HepG2 (cell line): Measurements from ENCODE around the gene TRIM9. TPM values are rescaled to one million over a fixed set of nuclear protein-coding genes. Genes with fewer than 3 reads are reported as not detected.

Source experiments
- ATAC-seq: fragments of 200-7000 bp; cut with Tn5 transposase; 3 replicates; pipeline ENCODE4 v1.9.1; 2020; ENCODE audit warnings: mild to moderate bottlenecking, moderate library complexity
- BruUV-seq: library from RNA; stranded (reverse); fragments of 400-500 nt; replicated peaks from 2 replicates; lab custom pipeline; 2021; lab: Mats Ljungman, UMichigan
- CTCF ChIA-PET: fragments of 300-600 bp; formaldehyde crosslinking; extraction: SDS; loops from one replicate; lab custom pipeline; 2021; ENCODE audit warnings: low total read pairs, inconsistent platforms, low intra/inter-chr PET ratio; lab: Yijun Ruan, JAX
- POLR2A ChIA-PET: fragments of 350-600 bp; sonication (Branson Sonifier 250); formaldehyde crosslinking; loops from one replicate; lab custom pipeline; 2020; ENCODE audit warnings: antibody characterized with exemption, inconsistent platforms; lab: Yijun Ruan, JAX
- DNase-seq: peaks from one replicate; pipeline ENCODE4 v3.0.0-alpha.2; 2015; ENCODE audit warnings: low spot score
- FAIRE-seq: peaks from 3 replicates; lab custom pipeline; 2011; peaks lifted over from hg19 to GRCh38; lab: Jason Lieb, UNC
- H2AFZ ChIP-seq: one replicate; pipeline ENCODE4 v1.6.1; 2011; ENCODE audit warnings: low read length, inconsistent platforms
- H3K27ac ChIP-seq: fragments of 300-600 bp; 3 replicates; pipeline ENCODE4 v1.8.0; 2011; ENCODE audit warnings: mixed run types, mild to moderate bottlenecking, mixed read lengths, low read length, inconsistent platforms; ENCODE audit not compliant: insufficient read depth; ENCODE audit errors: extremely low read length
- H3K27me3 ChIP-seq, 2 experiments: fragments of 200-600 bp in 1 of 2; 2 replicates in 1 of 2; 3 replicates in 1 of 2; pipeline versions ENCODE4 v1.6.0 to v1.8.0; 2011; ENCODE audit warnings: low read length in 2 of 2, mild to moderate bottlenecking in 2 of 2, moderate library complexity in 2 of 2, inconsistent platforms in 1 of 2; ENCODE audit not compliant: insufficient read depth in 2 of 2, control insufficient read depth in 1 of 2
- H3K36me3 ChIP-seq, 2 experiments: fragments of 200-600 bp in 1 of 2; replicated peaks in 1 of 2; 2 replicates in 1 of 2; 3 replicates in 1 of 2; pipeline versions ENCODE4 v1.5.1 to v1.8.0; 2011; ENCODE audit warnings: low read length in 2 of 2, inconsistent platforms in 1 of 2; ENCODE audit not compliant: insufficient read depth in 2 of 2, control insufficient read depth in 1 of 2
- H3K4me1 ChIP-seq: 2 replicates; pipeline ENCODE4 v1.5.1; 2012; ENCODE audit warnings: low read length, inconsistent platforms; ENCODE audit not compliant: insufficient read depth
- H3K4me2 ChIP-seq: 2 replicates; pipeline ENCODE4 v1.6.0; 2011; ENCODE audit warnings: low read depth, low read length, inconsistent platforms
- H3K4me3 ChIP-seq, 3 experiments: fragments of 200-600 bp in 1 of 3; sonication (generic), shearing (Covaris generic) in 1 of 3; replicated peaks in 1 of 3; 2 replicates each; pipeline ENCODE4 v1.5.1; 2011 to 2016; ENCODE audit warnings: low read length in 3 of 3, inconsistent platforms in 2 of 3, low read depth in 2 of 3, mild to moderate bottlenecking in 2 of 3, control low read depth in 1 of 3, mixed read lengths in 1 of 3; ENCODE audit not compliant: insufficient read depth in 1 of 3
- H3K79me2 ChIP-seq: one replicate; pipeline ENCODE4 v1.6.1; 2011; ENCODE audit warnings: low read length, inconsistent platforms; ENCODE audit not compliant: insufficient read depth
- H3K9ac ChIP-seq: 2 replicates; pipeline ENCODE4 v1.6.0; 2011; ENCODE audit warnings: mild to moderate bottlenecking, low read depth, low read length, inconsistent platforms; ENCODE audit not compliant: insufficient read depth
- H3K9me3 ChIP-seq: 2 replicates; pipeline ENCODE4 v1.5.1; 2012; ENCODE audit warnings: mild to moderate bottlenecking, low read length
- H4K20me1 ChIP-seq: 2 replicates; pipeline ENCODE4 v1.6.0; 2011; ENCODE audit warnings: inconsistent platforms, mild to moderate bottlenecking, low read length, moderate library complexity; ENCODE audit not compliant: insufficient read depth
- BRD4 ChIP-seq: sonication (generic); formaldehyde crosslinking; IDR thresholded peaks from 2 replicates; pipeline ENCODE4 v1.4.0; 2020; ENCODE audit warnings: missing genetic modification reagents
- HMG20B ChIP-seq: conservative IDR thresholded peaks from 2 replicates; pipeline ENCODE4 v1.6.1; 2016; ENCODE audit warnings: missing genetic modification reagents, missing compliant biosample characterization
- HOXD1 ChIP-seq: sonication (generic); formaldehyde crosslinking; IDR thresholded peaks from 2 replicates; pipeline ENCODE4 v1.5.0; 2020; ENCODE audit warnings: missing genetic modification reagents
- JUND ChIP-seq: sonication (generic); formaldehyde crosslinking; IDR thresholded peaks from 2 replicates; pipeline ENCODE4 v1.8.0; 2022; ENCODE audit warnings: mild to moderate bottlenecking, missing genetic modification reagents
- RNF219 ChIP-seq: sonication (generic); formaldehyde crosslinking; IDR thresholded peaks from 2 replicates; pipeline ENCODE4 v1.5.0; 2020; ENCODE audit warnings: mild to moderate bottlenecking, missing genetic modification reagents
- SRSF1 ChIP-seq: fragments of 200-400 bp; formaldehyde crosslinking; optimal IDR thresholded peaks from 2 replicates; pipeline ENCODE3; 2017; ENCODE audit warnings: mild to moderate bottlenecking, low read depth, low read length, moderate library complexity
- YEATS2 ChIP-seq: sonication (generic); formaldehyde crosslinking; IDR thresholded peaks from 2 replicates; pipeline ENCODE4 v1.4.0; 2020; ENCODE audit warnings: missing genetic modification reagents, borderline replicate concordance
- ZFP91 ChIP-seq: sonication (generic); formaldehyde crosslinking; IDR thresholded peaks from 2 replicates; pipeline ENCODE4 v1.9.0; 2022; ENCODE audit warnings: missing genetic modification reagents, mild to moderate bottlenecking, borderline replicate concordance
- ZNF484 ChIP-seq: sonication (generic); formaldehyde crosslinking; IDR thresholded peaks from 2 replicates; pipeline ENCODE4 v1.5.1; 2020; ENCODE audit warnings: mild to moderate bottlenecking, low read depth, missing genetic modification reagents, borderline replicate concordance
- ZNF543 ChIP-seq: sonication (generic); formaldehyde crosslinking; IDR thresholded peaks from 2 replicates; pipeline ENCODE4 v1.4.0; 2020; ENCODE audit warnings: mild to moderate bottlenecking, missing genetic modification reagents
- WGBS: methylation state at CpG from one replicate; pipeline ENCODE4 v1.1.6; 2017; ENCODE audit warnings: low lambda C conversion rate; 5-methylcytosine and 5-hydroxymethylcytosine counted together
- in situ Hi-C: cut with HindIII; loops from 2 replicates; pipeline ENCODE4 v1.10.0; 2017; ENCODE audit warnings: low pct_unique_long_range_greater_than_20kb; ENCODE audit not compliant: extremely low pct_ligation_motif_present
- intact Hi-C: fragments of 100-400 bp; cut with micrococcal nuclease; formaldehyde crosslinking; loops from one replicate; pipeline ENCODE4 v1.10.0; 2022; ENCODE audit not compliant: unreplicated experiment
- polyA plus RNA-seq, 8 experiments: library from polyadenylated mRNA; depleted of rRNA in 3 of 8; stranded (reverse) in 7 of 8; unstranded in 1 of 8; fragments of >200 nt; fragmentation: Illumina TruSeq in 4 of 8; extraction: Trizol in 4 of 8; gene quantifications; 2 replicates each; pipeline versions ENCODE4 v1.2.1 to v1.2.3, GENCODE V29; 2011 to 2016; ENCODE audit warnings: low read depth in 4 of 8, missing spikeins in 1 of 8, mixed read lengths in 1 of 8; ENCODE audit not compliant: insufficient read depth in 1 of 8
- total RNA-seq, 5 experiments: library from RNA; depleted of rRNA; stranded (reverse); fragments of >200 nt; fragmentation: Illumina TruSeq; extraction: Trizol; gene quantifications; 2 replicates each; pipeline ENCODE4 v1.2.3, GENCODE V29; 2016; ENCODE audit warnings: low read depth in 1 of 5
- TF ChIP-seq, protein P1 (sequence below): sonication (generic); formaldehyde crosslinking; IDR thresholded peaks from 2 replicates; pipeline ENCODE4 v1.4.0; 2020; ENCODE audit warnings: missing genetic modification reagents, borderline replicate concordance

The TRIM9 gene
- total and polyA plus RNA-seq, 2 of the 13 experiments (the other 11 are each of a cell fraction or from before 2014, with no cell fraction given), result 0.04 to 0.07 TPM

GRCh38 chr14:51092965-51093364 lies 1.9 kb downstream of the TRIM9 start:
- 48% methylated on average over 7 of the region's 7 CpGs for WGBS

More at GRCh38 chr14:51092965-51093364, 1.9 kb downstream of the TRIM9 start:
- no peaks in the 10 kb centered on the region for H3K36me3 ChIP-seq
- DNase-seq (no peak), ATAC-seq (no peak), FAIRE-seq (no peak)
- CTCF ChIA-PET, result no interaction called here
- POLR2A ChIA-PET, result no interaction called here
- H3K9ac ChIP-seq, result no peak overlapping the region
- peaks cover 0 to 12% of the 10 kb centered on the region in 2 experiments; a peak in 3 of 5 replicates for H3K27me3 ChIP-seq
- no peak overlapping the region for H3K4me3 ChIP-seq
- no peaks in the 10 kb centered on the region for H3K9me3 ChIP-seq
- no peak overlapping the region for H3K4me2 ChIP-seq
- H2AFZ ChIP-seq, result no peak overlapping the region
- H3K4me1 ChIP-seq, result peaks cover 7% of the 10 kb centered on the region
- in situ Hi-C loops (no loop called here), intact Hi-C loops (loop anchor here (10.0 kb wide), 1 partner anchor 138 kb away; no protein-coding TSS in a partner anchor)
- no peak overlapping the region for H3K27ac ChIP-seq
- BruUV-seq, result no TSS peak
- no peaks in the 10 kb centered on the region for H3K79me2 ChIP-seq
- TF ChIP-seq, protein P1, sequence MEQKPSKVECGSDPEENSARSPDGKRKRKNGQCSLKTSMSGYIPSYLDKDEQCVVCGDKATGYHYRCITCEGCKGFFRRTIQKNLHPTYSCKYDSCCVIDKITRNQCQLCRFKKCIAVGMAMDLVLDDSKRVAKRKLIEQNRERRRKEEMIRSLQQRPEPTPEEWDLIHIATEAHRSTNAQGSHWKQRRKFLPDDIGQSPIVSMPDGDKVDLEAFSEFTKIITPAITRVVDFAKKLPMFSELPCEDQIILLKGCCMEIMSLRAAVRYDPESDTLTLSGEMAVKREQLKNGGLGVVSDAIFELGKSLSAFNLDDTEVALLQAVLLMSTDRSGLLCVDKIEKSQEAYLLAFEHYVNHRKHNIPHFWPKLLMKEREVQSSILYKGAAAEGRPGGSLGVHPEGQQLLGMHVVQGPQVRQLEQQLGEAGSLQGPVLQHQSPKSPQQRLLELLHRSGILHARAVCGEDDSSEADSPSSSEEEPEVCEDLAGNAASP, result no peak
- no peak for TF ChIP-seq ZNF543 (CRISPR knock-in tag)
- TF ChIP-seq HOXD1, result no peak
- no peak for TF ChIP-seq ZFP91
- TF ChIP-seq JUND (CRISPR knock-in tag), result no peak
- TF ChIP-seq RNF219 (CRISPR knock-in tag), result no peak
- no peak for TF ChIP-seq HMG20B (CRISPR knock-in tag)
- TF ChIP-seq BRD4, result no peak
- no peak for TF ChIP-seq YEATS2 (CRISPR knock-in tag)
- no peak for TF ChIP-seq ZNF484 (CRISPR knock-in tag)
- TF ChIP-seq SRSF1, result no peak
- H4K20me1 ChIP-seq, result no peaks in the 10 kb centered on the region
